HG03575 (cell line): Measurements from ENCODE around the gene CDCA5.

Experiments used
- ATAC-seq: cut with Tn5 transposase; IDR thresholded peaks from one replicate; pipeline ENCODE4 v1.9.1; 2021; ENCODE audit not compliant: unreplicated experiment, insufficient number of reproducible peaks, low FRiP score; ENCODE audit errors: extremely low read depth

CDCA5 gene

DNA sequence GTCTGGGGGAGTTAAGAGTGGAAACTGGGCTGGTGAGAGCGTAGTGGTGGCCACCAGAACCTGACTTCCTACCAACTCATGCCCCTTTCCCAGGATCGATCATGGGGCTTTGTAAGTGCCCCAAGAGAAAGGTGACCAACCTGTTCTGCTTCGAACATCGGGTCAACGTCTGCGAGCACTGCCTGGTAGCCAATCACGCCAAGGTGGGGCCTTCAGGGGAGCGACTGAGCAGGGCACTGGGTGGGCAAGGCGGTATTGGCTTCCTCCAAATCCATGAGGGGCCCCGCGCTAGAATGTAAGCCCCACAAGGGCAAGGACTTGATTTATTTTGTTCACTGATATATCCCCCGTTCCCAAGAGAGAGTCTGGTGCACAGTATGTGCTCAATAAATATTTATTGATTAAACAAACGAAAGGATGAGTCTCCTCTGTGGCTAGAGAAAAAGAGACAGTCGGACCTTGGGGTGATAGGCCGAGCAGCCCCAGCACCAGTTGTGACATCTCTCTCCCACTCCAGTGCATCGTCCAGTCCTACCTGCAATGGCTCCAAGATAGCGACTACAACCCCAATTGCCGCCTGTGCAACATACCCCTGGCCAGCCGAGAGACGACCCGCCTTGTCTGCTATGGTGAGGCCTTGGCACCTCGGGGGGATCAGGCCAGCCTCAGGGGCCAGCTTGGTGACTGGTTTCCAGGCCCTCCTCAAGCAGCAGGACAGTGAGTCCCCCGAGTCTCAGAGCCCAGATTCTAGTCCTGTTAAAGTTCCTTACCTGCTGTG, 947 bp upstream of the CDCA5 start:
- no peak for ATAC-seq

GRCh38 chr11:65083134-65083833, 556 bp downstream of the CDCA5 start:
- ATAC-seq = no peak

DNA sequence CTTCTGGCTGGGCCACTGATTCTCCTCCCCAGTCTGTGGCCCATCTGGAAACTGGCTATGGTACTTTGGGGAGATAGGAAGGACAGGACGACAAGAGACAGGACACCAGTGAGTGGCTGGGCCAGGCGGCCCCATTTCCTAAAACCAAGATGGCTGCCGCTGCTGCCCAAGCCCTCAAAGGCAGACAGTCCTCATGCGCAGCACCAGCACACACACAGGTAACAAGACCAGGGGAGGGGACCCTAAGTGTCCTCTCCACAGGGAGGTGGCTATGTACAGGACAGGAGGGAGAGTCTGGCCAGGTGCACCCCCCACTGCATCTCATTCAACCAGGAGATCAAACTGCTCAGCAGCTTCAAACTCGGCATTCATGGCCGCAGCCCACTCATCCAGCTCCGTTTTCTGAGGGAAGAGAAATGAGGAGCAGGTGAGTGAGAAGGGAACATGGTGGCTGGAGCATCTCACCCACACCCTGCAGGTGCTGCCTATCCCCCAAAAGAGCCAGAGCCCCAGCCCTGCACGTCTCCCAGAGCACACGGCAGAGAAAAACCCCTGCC, 5.0 kb downstream of the CDCA5 start:
- ATAC-seq = no peak

DNA sequence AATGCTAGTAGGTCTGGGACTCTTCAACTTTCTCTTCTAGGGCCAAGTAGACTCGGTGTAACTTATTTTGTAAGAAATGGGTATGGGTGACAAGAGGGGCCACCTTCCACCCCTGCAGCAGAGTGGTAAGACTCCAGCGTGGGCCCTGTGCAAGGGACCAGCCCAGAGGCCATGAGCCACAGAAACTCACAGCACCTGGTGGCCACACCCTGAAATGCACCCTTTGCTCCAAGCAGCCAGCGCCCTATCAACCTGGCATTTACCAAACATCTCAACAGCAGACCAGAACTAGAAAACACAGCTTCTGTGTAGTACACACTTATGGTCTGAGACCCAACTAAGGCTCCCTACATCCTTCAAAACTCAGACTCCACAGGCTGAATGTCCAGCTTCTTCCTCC, 5.7 kb downstream of the CDCA5 start:
- no peak for ATAC-seq

DNA sequence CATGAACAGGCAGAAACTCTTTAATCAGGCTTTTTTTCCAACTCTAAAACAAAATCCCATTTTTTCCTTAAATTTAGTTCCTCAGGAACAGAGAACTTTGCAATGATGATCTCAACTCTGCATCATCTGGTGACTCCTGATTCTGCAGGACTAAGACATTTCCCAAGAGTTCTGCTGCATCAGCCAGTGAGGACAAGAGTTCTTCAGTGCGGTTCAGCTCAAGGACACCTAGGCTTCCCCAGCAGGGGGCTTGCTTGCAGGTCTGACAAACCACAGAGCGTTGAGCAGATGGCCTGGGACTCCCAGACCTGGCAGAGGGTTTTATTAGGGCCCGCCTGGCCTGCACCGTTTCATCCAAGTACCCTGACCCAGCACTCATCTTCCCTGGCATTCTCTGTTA, 6.4 kb downstream of the CDCA5 start:
- no peak for ATAC-seq

- no peak for ATAC-seq
These were observed 11.2 kb downstream of the CDCA5 start for GRCh38 chr11:65072631-65072966.

DNA sequence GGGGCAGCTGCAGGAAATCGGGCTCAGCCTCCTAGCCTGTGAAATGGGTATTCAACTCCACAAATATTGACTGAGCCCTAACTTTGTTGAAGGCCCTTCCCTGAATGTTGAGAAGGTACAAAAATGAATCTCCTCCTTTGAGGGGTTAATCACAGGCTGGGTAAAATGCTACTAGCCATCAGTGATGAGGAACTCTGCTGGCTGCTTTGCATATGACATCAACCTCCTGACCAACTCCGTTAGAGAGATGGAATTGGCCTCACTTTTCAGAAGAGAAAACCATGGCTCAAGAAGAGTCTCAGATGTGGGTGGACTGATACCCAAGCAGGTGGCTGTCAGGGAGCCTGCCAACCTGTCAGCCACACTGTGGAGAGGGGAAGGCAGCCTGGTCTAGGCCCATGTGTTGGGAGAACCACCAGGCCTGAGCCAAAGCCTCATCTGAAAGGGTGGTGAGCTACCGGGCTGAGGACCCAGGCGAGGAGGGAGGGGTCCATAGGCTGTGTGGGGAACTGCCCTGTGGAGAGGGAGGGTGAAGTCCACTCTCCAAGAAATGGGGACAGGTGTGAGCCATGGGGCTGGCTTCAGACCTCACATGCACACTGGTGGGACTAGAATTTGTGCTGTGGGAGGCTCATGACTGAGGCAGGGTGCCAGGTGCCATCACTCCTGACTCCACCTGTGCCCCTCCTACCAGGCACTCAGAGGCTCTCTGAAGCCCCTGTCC, 11.8 kb downstream of the CDCA5 start:
- no peak for ATAC-seq

DNA sequence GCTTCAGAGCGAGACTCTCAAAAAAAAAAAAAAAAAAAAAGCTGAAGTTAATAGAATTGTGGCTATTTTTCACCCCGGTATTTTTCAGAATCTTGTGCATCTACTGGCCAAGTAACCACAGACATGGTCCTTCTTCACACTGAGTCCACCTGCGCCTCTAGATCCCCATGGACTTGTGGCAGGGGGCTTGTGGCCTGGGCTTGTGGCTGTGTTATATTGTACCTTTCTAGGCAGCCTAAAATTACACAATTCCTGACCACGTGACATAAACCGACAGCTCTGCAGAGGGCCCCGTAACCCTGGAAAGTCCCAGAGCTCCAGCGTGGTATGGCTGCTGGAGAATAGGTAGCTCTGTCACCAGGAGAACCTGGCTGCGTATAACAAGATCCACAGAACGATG, 14.6 kb downstream of the CDCA5 start:
- ATAC-seq = no peak

DNA sequence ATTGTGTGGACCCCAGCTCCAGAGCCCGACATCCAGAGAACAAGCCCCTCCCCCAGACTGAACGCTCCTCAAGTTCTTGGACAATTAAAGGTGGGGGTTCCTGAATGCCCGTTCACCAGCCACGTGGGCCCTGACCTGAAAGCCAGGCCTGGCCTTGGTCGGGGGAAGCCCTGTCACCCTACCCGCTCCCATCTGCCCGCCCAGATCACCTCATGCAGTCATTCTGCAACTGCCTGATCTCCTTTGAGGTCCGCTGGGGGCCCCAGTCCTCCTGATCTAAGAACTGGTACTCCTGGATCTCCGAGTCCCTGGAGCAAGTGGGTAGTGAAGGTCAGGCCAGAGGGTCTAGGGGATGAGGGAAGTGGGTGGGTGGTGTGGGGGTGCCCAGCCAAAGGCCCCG, 16.4 kb downstream of the CDCA5 start:
- ATAC-seq = no peak

- ATAC-seq = no peak
These were observed 17.0 kb downstream of the CDCA5 start for GRCh38 chr11:65066805-65067291.

GRCh38 chr11:65066315-65066714, 17.5 kb downstream of the CDCA5 start:
- ATAC-seq = no peak

GRCh38 chr11:65065851-65066250, 18.0 kb downstream of the CDCA5 start:
- ATAC-seq = no peak

DNA sequence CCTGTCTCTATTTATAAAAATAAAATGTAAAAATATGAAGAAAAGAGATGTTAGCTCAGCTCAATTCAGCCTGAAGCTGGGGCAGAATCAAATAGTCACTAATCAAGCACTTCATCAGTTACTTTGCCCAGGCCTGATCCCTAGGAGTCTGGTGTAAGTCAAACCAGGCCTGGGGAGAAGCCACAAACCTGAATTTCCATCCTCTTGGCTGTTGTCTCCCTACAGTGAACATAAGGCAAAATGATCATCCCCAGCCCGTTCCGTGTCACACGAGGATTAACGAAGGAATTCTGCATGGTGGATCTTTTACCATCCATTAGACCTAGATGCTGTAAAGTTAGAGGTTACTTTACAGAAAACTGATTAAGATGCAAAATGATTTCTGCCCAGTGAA, 19.0 kb downstream of the CDCA5 start:
- ATAC-seq = no peak

DNA sequence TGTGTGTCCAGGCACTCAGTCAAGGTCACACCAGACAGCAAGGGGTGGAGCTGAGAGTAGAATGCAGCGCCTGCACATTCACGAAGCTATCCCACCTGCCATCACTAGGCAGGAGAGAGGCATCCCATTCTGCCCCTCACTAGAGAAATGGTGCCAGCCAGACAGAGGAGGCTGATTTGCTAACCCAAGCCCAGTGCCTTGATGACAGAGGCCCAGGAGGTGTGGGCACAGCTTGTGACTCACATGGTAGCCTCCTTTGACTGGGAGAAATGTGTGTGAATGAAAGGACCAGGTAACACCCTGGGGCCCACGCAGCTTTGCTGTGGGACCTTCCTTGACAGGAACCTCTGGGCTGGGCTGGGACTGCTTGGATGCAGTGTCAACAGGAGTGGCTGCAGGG, 20.3 kb downstream of the CDCA5 start:
- no peak for ATAC-seq

GRCh38 chr11:65060913-65061408, 22.9 kb downstream of the CDCA5 start:
- ATAC-seq = no peak

GRCh38 chr11:65059959-65060824, 23.6 kb downstream of the CDCA5 start:
- ATAC-seq = no peak

GRCh38 chr11:65059523-65059922, 24.3 kb downstream of the CDCA5 start:
- no peak for ATAC-seq

DNA sequence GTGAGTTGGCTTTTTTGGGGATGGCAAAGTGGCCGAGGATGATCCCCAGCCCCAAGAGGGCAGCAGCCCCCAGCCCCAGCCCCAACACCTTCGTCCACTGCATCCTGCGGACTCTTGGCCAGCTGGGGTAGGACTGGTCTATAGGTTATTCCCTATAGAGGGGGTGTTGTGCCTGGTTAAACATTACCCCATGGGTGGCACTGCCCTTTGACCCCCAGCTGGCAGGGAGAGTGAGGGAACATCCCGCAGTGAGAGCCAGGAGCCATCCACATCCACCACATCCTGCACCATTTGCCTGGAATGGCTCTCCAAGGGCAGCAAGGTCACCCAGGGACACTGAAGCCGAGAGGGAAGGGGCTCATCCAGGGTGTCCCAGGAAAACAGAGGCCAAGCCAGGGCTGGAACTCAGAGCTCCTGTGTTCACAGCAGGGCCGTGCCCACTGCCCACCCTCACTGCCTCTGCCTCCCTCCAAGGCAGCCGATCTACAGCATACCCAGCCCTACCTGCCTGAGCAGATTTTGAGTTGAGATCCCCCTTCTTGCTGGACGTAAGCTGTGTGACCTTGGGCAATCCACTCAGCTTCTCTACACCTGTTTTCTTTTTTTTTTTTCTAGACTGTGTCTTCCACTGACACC, 25.3 kb downstream of the CDCA5 start, which contains the start of gene NAALADL1:
TSS of gene NAALADL1 (minus strand) at position 135 of the 636 bp plus-strand sequence. CDS start at position 103, 32 bp downstream.
- no peak for ATAC-seq
